IPS DF 19.7 (cell line): ENCODE measurements around the gene ARHGAP4.

Experiments used
- DNase-seq: peaks from one replicate; pipeline ENCODE4 v3.0.0-alpha.2; 2013; ENCODE audit warnings: low read depth, low spot score

The ARHGAP4 gene

DNA sequence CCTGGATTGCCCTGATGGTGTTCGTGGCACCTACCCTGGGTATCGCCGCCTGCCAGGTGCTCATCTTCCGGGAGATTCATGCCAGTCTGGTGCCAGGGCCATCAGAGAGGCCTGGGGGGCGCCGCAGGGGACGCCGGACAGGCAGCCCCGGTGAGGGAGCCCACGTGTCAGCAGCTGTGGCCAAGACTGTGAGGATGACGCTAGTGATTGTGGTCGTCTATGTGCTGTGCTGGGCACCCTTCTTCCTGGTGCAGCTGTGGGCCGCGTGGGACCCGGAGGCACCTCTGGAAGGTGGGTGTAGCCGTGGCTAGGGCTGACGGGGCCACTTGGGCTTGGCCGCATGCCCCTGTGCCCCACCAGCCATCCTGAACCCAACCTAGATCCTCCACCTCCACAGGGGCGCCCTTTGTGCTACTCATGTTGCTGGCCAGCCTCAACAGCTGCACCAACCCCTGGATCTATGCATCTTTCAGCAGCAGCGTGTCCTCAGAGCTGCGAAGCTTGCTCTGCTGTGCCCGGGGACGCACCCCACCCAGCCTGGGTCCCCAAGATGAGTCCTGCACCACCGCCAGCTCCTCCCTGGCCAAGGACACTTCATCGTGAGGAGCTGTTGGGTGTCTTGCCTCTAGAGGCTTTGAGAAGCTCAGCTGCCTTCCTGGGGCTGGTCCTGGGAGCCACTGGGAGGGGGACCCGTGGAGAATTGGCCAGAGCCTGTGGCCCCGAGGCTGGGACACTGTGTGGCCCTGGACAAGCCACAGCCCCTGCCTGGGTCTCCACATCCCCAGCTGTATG, 19.7 kb downstream of the ARHGAP4 start:
- DNase-seq, result no peak

DNA sequence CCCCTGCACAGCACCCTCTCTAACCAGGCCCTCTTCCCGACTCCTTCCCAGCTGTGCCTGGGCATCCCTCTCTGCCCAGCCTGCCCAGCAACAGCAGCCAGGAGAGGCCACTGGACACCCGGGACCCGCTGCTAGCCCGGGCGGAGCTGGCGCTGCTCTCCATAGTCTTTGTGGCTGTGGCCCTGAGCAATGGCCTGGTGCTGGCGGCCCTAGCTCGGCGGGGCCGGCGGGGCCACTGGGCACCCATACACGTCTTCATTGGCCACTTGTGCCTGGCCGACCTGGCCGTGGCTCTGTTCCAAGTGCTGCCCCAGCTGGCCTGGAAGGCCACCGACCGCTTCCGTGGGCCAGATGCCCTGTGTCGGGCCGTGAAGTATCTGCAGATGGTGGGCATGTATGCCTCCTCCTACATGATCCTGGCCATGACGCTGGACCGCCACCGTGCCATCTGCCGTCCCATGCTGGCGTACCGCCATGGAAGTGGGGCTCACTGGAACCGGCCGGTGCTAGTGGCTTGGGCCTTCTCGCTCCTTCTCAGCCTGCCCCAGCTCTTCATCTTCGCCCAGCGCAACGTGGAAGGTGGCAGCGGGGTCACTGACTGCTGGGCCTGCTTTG, 20.5 kb downstream of the ARHGAP4 start:
- no peak for DNase-seq

DNA sequence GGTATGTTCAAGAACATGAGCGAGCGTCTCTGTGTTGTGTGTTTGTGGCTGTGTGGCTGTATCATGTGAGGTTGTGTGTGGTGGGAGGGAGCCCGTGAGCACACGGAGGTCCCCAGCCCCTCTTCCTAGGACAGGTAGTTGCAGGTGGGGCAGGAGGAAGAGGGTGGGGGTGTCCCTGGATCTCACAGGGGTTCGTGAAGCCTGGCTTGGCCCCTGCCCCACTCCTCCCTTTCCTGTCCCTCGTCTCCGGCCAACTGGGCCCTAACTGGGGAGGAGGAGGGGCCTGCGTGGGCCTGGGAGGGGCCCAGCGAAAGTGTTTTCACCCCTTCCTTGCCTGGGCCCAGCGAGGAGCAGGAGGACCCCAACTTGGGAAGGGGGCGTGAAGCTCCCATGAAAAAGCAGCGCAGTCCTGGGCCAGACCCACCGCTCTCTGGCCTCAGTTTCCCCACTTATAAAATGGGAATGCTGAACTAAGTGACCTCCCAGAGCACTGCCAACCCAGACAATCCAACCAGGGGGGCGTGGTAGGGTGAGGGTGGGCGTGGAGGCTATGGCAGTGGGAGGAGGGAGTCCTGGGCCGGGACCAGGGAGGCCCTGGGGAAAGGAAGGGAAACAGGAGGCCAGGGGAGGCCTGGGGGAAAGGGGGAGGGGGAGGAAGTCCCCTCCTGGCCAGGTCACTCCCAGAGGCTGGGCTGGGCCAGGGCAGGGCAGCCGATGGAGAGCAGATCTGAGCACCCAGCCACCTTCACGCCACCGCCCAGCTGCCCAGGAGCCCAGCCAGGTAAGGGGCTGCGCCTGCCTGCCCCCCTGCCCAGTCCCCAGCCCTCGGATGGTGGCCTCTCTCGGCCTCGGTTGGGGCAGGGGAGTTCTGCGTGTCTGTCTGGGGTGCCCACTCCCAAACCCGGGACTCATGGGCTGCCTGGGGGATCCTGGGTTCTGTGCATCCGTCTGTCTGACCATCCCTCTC, 21.8 kb downstream of the ARHGAP4 start, which contains the start of gene AVPR2:
Gene AVPR2 (plus strand): TSS at position 683 of the 967 bp plus-strand sequence. CDS start 473 bp downstream, outside the sequence.
- DNase-seq, result no peak

DNA sequence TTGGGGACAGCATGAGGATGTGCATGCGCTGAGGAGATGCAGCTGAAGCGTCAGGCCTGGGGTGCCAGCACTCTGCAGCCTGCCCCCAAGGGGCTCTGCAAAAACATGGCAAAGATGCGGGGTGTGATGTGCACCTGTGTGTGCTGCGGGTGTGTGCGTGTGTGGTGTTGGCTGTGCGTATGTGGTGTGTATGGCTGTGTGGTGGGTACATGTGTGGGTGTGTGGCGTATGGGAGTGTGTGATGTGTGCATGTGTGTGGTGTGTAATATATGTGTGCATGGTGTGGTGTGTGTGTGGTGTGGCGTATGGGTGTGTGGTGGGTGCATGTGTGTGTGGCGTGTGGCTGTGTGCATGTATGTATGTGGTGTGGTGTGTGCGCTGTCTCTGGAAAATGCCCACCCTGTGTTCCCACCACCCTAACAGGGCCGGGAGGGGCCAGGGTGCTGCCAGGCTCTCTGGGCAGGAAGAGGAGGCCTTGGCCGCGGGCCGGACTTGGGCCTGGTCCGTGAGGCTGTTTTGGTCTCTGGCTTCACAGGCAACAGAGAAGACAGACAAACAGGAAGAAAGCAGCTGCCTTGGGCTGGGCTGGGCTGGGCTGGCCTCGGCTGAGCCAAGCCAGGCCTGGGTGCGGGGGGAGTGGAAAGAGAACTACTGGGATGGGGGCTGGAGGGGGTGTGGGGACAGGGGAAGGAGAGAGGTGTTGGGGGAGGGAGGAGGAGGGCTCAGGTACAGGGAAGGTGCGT, 22.7 kb downstream of the ARHGAP4 start:
- DNase-seq, result no peak

DNA sequence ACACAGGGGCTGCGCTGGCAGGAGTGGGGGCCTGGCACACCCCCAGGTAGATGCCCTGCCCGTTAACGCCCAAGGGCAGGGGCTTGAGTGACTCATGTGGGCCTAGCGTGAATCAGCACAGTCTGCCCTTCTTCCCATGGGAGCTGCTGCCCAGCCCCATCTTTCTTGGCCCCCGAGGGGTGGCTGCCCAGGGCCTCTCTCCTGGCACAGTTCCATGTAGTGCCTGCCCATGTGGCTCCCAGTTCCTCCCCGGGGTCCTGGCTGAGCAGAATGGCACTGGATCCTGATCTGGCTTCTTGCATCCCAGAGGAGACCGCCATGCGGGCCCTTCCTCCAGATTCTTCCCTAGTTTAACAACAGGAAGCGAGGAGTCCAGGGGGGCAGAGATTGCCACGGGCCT, 23.7 kb downstream of the ARHGAP4 start:
- DNase-seq, result no peak

DNA sequence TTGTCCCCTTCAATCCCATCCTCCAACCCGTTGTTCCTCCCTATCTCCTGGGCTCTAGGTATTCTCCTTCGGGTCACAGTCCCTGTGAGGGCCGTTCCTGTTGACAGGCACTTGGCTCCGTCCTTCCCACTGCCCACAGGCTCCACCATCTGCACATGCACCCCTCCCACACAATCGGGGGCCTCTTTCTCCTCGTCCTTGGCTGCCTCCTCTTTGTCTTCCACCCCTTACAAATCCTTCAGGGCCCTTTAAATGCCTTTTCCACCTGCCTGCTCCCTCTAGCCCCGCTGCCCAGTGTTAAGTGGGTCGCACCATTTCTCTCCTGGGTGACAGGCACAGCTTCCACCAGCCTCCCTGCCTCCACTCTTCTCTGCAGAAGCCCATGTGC, 24.3 kb downstream of the ARHGAP4 start:
- DNase-seq, result no peak

DNA sequence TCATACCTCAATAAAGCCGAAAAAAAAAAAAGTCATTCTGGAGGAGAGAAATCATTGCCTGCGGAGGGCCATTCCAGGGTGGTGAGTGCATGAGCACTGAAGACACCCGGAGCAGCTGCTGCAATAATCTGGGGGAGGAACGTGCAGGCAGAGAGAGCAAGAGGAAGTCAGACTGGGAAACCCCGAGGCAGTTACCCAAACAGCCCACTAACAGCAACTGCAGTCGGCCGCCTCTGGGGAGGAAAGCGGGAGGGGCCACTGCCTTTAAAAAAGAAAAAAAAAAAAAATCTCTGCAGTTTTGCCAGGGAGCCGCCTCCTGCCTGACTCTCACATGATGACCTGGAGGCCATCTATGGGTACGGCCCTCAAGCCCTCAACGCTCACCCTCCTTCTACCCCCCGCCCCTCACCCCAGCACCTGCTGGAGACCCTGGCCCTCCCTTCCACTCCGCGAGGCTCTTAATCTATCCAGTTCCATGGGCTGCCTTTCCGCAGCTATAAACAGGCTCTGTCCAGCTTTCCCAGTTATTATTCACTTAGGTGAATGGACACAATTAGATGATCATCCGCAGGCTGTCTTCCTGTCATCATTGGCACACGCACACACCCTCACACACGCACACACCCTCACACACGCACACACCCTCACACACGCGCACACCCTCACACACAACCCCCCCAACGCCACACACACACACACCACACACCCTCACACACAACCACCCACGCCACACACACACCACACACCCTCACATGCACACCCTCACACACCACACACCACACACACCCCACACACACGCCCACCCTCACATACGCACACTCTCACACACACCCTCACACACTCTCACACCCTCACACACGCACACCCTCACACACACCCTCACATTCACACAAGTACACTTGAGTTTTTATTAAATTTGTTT, 25.0 kb downstream of the ARHGAP4 start:
- DNase-seq, result no peak

DNA sequence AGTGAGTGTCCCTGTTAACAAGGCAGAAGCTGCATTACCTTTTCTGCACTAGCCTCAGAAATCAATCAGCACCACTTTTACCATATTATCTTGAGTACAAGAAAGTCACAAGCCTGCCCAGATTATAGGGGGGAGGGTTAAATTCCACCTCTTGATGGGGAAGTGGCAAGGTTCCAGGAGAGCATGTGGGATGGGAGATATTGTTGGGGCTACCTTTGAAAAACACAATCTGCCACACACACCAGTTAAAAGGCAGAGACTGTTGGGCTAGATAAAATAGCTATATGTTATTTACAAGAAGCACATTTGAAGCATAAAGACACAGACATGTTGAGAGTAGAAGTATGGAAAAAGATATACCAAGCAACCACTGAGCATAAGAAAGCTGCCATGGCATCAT, 28.2 kb downstream of the ARHGAP4 start:
- no peak for DNase-seq

DNA sequence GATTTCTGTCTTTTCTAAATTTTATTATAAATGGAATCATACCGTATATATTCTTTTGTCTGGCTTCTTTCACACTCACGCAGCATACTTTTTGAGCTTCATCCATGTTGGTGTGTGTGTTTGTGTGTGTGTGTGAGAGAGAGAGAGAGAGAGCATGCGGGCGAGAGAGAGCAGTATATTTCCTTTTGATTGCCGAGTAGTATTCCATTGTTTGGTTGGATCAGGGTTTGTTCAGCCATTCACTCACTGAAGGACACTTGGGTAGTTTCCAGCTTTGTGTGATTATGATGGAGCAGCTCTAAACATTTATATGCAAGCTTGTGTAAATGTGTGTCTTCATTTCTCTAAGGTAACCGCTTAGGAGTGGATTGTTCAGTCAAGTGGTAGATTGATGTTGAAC, 36.9 kb downstream of the ARHGAP4 start:
- no peak for DNase-seq

DNA sequence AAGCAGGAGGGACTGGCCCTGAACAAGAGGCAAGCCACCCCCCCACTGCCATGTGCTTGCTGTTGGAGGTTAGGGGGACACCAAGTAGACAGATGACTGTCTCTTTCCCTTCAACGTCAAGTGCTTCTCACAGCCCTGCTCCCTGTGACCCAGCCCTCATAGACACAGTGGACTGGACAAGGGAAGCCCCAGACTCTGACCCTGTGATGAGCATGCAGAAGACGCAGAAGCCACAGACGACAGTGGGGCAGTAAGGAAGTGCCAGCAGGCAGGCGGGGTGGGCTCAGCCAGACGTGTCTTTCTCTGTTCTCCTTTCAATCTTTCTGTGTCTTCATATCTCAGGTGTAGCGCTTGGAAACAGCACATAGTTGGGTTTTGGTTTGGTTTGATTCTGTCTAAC, 37.7 kb downstream of the ARHGAP4 start:
- no peak for DNase-seq

DNA sequence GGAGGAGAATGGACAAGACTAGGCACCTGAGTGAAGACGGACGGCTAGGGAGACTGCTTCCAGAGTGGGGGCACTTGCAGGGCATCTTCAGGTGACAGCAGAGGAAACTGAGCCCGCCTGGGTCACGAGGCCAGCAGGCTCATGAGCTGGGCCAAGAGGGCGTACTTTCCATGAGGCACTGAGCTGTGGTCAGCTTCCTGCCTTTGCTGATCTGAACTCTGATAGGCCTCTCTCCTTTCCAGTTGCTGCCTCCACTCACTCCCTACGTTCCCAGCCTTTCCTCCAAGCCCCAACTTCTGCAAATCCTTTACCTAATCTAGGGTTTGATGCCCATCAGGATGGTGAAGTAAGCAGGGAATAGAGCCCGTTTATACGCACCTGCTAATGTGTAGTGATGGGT, 38.7 kb downstream of the ARHGAP4 start:
- no peak for DNase-seq

DNA sequence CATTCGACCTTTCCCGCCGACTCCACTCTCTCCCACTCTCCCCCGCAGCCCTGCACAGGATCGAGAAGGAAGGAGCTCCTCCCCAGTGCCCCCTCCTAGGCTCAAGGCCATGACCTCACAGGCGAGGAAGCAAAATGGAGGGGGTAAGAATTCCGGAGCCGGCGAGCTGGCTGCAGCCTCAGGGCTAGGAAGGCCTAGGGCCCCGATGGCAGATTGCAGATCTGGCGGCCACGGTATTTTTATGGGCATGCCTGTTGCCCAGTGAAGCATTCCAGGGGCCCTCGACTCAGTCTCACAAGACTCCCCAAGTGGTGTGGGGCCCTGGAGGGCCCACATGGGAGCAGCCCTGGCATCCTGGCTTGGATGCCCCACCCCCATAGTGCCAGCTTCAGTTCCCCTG, 39.1 kb downstream of the ARHGAP4 start:
- DNase-seq, result no peak

DNA sequence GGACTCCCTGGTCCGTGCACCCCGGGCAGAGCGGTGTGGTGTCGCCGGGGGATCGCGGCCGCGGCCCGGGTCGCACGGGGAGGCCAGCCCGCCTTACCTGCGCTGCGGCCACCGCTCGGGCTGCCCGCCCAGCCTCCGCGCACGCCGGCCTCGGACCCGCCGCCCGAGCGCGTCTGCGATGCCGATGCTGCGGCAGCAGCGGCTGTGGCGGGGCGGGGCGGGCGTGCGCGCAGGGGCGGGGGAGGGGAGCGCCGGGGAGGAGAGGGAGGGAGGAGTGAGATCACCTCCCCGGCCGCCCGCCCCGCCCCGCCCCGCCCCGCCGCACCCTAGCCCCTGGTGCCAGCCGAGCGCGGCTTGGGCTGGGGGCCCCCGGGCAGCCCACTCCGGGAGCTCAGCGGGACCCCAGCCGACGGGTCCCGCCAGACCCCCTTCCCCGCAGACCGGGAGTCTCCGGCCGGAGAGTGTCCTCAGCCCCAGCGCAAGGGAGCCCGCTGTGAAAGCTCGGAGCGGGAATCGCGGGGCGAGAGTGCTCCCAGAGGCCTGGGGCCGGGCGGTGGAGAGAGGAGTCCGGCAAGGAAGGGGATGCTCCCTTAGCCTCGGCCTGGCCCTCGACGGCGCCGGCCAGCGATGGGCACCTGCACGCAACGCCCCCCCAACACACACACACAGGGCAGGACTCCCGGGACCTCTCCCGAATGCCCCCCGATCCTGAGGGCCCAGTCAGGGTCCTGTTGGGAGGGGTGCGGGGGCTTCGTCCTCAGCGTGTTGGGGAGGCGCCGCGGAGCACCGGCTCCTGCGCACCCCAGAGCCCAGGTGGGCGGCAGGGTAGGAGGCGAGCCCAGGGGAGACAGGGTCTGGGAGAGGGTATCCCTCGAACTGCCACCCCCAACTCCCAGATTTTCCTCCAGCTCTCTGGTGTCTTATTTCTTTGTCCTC, 39.8 kb downstream of the ARHGAP4 start, which contains the start of gene L1CAM:
Gene L1CAM (minus strand): TSS at position 206 of the 936 bp plus-strand sequence. CDS start 10,337 bp downstream, outside the sequence.
- no peak for DNase-seq

DNA sequence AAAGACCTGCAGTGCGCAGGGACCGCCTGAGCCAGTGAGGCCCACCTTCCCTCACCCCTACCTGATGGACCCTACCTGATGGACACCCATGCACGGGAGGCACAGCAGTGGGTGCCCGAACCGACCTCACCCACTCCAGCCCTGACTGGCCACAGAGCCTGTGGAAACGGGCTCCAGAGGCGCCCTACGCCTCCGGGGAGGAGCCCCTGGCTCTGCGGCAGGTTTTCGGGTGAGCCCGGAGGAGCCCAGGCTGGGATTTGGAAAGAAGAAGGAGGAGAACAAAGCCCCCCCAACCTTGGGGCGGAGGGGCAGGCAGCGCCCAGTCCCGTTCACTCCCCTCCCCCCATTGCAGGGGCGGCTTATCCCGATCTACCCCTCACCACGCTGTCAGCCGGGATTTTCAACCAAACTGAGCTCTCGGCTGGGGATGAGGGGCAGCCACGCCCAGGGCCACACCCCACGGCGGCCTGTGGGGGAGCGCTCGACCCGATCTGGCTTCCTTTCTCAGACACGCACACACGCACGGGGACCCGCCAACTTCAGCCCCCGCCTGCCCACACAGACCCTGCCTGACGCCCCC, 40.8 kb downstream of the ARHGAP4 start:
- no peak for DNase-seq

DNA sequence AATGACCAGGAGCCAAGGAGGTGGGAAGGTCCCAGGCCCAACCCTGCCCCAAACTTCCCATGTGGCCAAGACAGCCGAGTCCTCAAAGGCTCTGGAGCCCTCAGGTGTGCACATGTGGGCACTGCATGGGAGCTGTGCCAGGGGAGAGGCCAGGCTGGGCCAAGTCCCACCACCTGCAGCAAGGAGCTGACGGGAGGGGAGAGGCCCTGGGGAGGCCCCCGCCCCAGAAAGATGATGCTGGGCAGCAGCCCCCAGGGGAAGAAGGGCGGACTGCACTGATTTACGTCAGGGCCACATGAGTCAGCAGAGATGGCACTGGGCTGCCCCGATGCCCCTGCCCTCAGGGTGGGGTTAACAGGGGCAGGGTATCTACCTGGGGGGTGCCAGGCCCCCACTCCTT, 41.5 kb downstream of the ARHGAP4 start:
- no peak for DNase-seq

DNA sequence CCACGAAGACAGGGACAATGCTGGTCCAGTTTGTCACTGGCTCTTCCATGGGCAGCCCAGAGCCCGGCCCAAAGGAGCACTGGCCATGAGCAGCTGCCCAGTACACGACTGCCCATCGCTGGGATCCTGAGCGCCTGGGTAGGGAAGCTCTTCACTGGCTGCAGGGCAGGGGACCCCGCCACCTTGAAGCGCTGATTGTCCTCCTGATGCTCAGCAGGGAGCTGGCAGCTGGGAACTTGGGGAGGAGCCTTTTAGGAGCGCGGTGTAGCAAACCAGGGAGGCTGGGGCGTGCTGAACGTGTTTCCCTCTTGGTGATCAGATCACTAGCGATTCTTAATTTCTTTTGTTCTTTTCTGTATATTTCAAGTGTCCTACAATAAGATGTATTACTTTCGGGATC, 41.9 kb downstream of the ARHGAP4 start:
- no peak for DNase-seq

DNA sequence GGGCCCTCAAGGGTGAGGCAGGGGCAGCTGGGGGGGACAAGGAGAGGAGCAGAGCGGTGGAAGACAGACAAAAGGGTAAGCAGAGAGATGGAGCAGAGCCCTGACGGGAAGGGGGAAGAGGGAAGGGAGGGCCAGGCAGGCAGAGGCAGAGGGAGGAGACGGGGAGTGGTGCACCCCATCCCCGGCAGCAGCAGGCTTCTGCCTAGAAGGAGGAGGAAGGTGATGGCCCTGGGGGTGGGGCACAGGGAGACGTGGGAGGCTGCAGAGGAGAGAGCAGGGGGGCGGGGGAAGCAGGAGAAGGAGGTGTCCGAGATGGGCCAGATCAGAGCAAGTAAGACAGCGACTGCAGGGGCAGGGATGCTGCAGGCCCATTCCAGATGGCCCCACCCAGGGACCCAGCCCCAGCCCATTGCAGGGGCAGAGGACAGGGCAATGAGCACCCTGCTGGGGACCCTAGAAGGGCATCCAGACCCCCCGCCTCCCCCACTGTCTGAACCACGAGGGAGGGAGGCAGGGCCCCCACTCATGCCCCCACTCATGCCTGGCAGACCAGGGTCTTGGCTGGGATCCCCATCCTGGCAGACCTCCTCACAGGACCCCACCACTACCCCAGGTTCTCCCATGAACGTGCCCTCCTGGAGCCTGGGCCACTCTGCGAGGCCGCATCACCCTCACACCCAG, 42.8 kb downstream of the ARHGAP4 start:
- DNase-seq, result no peak

DNA sequence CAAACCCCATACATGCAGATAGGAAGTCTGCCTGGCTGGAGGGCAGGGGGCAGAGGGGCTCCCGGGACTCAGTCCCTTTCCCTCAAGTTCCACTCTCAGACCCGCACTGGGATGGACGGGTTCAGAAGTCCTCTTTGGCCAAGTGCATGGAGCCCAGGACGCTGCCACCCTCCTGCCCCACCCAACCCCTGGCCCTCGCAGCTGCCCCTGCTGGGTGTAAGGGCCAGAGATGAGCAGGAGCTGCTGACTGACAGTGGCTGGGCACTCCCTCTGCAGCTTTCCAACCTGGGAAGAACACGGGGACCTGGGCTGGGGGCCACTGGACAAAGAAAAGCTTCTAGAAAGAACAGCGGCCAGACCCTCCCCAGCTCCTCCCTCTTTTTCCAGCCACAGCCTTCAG, 43.5 kb downstream of the ARHGAP4 start:
- no peak for DNase-seq
